Left ventricle myocardium superior (tissue), 1 donor: Measurements from ENCODE around the gene CENPI. TPM values are rescaled to one million over a fixed set of nuclear protein-coding genes. Genes with fewer than 3 reads are reported as not detected.
"Not testable (repeated sequence)": the region's sequence is repeated elsewhere in the genome, so short reads cannot be mapped to it uniquely, and the experiment has no call there.

Experiments used
- ATAC-seq: fragments of 200-7000 bp; cut with Tn5 transposase; one replicate; pipeline ENCODE4 v1.9.1; 2020; ENCODE audit warnings: mild to moderate bottlenecking, moderate library complexity
- DNase-seq: peaks from one replicate; pipeline ENCODE4 v3.0.0-alpha.2; 2020
- intact Hi-C: fragments of 100-400 bp; cut with micrococcal nuclease; formaldehyde crosslinking; loops from one replicate; pipeline ENCODE4 v1.11.0; 2022
- long read RNA-seq: library from polyadenylated mRNA; unstranded; transcript quantifications from one replicate; pipeline ENCODE4 v2.0.0, GENCODE V29; 2021
- total RNA-seq: library from RNA; stranded (reverse); fragmentation: NEBNext Ultra II Directional; extraction: Animal tissue kit (Norgen Biotek cat#: 25700); gene quantifications from one replicate; pipeline ENCODE4 v1.2.1, GENCODE V29; 2021
- donor health status: DM: no; HTN: yes; CAD: no; lungs with severe emphysema.

CENPI gene, protein sequence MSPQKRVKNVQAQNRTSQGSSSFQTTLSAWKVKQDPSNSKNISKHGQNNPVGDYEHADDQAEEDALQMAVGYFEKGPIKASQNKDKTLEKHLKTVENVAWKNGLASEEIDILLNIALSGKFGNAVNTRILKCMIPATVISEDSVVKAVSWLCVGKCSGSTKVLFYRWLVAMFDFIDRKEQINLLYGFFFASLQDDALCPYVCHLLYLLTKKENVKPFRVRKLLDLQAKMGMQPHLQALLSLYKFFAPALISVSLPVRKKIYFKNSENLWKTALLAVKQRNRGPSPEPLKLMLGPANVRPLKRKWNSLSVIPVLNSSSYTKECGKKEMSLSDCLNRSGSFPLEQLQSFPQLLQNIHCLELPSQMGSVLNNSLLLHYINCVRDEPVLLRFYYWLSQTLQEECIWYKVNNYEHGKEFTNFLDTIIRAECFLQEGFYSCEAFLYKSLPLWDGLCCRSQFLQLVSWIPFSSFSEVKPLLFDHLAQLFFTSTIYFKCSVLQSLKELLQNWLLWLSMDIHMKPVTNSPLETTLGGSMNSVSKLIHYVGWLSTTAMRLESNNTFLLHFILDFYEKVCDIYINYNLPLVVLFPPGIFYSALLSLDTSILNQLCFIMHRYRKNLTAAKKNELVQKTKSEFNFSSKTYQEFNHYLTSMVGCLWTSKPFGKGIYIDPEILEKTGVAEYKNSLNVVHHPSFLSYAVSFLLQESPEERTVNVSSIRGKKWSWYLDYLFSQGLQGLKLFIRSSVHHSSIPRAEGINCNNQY
- total RNA-seq = 0.27 TPM
- long read RNA-seq = 0 reads

DNA sequence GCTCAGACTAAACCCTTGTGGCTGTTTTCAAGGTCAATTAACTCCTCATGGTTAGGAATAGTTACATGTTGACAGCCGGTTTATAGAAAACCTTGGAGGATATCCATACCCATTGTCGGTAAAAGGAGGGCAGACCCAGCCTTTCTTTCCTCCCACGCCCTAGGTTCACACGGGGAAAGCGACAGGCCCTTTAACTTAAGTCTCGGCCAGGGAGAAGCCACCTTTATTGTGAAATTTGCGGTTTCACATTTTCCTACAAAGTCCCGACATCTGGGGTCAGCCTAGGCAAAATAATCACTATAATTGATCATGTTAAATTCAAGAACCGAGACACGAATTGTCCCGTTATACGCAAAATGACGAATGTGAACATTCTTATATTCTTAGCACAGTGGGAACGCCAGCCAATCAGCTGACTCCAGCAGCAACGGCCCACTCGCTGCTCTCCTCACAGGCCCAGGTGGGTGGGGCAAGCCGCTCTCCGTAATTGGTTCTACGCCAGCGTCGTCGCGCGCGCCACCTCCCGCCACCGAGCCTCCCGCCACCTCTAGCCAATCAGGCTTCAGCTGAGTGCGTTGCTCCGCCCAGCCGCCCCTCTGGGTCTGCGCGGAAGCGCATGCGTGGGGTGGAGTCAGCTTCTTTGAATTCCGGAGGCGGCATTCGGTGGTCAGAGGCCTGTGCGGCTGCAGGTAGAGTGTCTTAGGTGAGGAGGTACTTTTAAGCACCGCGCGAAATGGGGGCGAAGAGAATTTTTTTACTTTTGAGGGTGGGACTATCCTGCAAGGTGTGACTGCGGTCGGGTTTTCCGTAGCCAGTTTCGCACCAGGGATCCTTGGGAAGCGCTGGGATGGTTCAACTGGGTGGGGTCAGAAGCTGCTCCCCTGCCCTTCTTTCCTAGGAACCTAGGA is at the start of gene CENPI:
CENPI (plus strand) TSS at position 659 of the 908 bp plus-strand sequence. CDS start 2,867 bp downstream, outside the sequence.
- ATAC-seq = peak; percentile 100
- intact Hi-C loops = no loop called here
- peak; percentile 94 for DNase-seq

DNA sequence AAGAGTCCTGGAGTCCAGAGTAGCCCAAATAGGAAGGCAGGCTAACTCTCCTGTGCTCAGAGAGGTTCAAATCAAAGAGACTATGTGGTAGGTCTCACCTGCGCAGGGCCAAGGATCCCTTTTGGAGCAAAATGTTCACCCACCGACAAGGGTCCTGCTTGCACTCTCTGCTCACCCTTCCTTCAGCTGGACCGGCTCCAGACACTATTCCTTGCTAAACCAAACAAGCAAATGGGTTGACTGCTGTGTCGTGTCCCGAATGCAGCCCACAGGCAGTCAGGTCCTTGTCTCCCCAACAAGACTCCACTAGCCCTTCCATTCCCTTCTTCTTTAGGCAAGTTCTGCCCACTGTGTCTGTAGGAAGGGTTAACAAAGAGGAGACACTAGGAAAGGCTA is 46.9 kb upstream of the CENPI start:
- intact Hi-C loops = no loop called here
- no peak for DNase-seq
- ATAC-seq = no peak

DNA sequence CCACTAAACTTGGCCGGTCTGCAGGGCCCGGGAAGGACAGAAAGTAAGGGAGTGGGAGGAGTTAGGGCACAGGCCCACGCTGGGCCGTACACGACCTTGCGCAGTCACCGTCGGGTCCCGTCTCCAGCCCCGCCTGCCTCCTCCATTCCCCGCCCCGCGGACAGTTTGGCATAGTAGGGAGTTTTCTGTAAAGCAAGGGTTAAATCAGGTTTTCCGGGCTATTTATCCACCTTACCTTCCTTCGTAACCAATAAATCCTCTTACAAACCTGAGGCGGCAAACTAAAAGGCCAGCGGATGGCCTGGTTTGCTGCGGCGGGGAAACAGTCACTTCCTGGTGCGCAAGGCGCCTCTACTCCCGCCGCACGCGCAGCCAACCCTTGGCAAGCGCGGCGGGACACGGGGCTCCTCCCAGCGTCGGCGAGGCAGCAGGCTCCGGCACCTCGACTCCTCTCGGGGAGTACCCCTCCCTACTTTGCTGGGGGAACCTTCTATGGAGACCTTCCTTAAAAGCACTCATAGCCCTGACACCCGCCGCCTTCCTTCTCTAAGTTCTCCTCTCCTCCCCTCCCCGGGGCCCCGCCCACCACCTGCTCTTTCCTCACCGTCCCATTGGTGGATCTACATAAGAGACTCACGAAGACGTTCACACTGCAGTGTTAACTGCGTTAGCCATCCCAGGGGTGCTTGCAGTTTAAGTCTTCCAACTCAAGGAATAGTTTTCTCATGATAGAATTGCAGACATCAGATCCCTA is 46.3 kb upstream of the CENPI start, which contains the start of gene TRMT2B:
TRMT2B (minus strand) TSS at position 563 of the 754 bp plus-strand sequence. CDS start 9,822 bp downstream, outside the sequence.
- intact Hi-C loops = no loop called here
- ATAC-seq (peak; percentile 99), DNase-seq (peak; percentile 84)

DNA sequence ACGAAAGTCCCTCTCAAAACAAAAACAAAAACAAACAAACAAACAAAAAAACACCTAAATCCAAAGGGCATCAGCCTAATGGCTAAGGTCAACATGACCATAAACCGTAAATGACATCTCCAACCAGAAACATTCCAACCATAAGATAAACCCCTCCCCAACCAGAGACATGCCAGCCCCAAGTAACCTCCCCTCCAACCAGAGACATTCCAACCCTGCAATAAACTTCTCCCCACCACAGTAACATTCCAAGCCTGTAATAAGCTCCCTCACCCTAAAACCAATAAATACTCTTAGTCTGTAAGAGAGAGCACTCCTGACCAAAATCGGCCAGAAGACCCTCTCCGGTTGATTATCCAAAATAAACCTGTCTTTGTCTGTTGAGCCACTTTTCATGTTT is 41.5 kb upstream of the CENPI start:
- intact Hi-C loops, DNase-seq, ATAC-seq: not testable (repeated sequence)

DNA sequence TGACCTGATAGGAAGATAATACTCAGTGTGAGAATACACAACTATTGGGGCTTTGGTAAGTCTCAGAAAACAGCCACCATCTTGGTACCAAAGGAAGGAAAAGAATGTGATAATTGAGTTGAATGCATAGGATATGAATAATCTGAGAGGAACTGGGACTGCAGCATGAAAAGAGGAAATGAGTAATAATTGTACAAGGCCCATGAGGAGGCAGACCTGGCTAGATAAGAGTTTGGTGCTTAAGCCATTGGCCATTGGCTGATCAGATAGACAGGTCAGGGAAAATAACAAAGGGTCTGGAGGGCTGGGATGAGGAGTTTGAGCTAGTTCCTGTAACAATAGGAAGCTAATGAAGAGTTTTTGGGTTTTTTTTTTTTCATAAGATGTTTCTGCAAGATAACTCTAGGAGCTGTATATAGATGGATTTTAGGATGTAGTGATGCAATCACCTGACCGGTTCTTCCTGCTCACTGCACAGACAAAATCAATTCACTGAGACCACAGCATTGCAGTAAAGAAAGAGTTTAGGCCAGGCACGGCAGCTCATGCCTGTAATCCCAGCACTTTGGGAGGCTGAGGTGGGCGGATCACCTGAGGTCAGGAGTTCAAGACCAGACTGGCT is 40.8 kb upstream of the CENPI start:
- intact Hi-C loops = no loop called here
- DNase-seq (no peak), ATAC-seq (no peak)

DNA sequence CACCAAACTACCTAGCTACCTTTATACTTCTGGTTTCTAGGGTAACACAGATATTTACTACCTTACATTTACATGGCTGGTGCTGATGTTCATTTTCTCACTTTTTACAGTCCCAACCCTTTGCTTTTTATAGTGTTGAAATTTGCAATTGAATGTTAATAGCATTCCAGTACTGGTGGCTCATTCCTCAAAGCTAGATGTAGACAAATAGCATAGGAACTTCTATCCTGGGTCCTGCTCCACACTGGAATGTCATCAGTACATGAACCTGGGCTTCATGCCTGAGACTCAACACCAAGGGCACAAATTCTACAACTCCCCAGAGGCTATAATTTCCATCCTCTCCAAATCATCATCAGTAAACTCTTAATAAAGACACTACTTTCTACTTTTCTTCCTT is 35.8 kb upstream of the CENPI start:
- intact Hi-C loops = no loop called here
- DNase-seq (no peak), ATAC-seq (no peak)

DNA sequence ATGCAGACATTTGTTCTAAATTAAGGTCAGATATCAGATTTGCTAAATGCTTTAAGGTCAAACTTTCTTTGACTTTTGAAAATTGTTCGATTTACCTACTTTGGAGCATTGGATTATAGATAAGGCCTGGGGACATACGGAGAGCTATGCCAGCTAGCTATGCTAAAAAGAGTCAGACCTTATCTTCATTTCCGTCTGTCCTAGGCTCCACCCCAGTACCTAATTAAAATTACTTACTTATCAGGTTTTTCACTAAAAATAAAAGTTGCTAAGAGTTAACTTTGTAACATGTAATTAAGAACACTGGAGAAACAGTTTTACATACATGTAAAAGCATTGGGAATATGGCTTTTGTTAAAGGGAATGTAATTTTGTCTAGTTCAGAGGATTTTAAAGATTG is 26.4 kb upstream of the CENPI start:
- DNase-seq = no peak
- ATAC-seq = no peak
- intact Hi-C loops = no loop called here

DNA sequence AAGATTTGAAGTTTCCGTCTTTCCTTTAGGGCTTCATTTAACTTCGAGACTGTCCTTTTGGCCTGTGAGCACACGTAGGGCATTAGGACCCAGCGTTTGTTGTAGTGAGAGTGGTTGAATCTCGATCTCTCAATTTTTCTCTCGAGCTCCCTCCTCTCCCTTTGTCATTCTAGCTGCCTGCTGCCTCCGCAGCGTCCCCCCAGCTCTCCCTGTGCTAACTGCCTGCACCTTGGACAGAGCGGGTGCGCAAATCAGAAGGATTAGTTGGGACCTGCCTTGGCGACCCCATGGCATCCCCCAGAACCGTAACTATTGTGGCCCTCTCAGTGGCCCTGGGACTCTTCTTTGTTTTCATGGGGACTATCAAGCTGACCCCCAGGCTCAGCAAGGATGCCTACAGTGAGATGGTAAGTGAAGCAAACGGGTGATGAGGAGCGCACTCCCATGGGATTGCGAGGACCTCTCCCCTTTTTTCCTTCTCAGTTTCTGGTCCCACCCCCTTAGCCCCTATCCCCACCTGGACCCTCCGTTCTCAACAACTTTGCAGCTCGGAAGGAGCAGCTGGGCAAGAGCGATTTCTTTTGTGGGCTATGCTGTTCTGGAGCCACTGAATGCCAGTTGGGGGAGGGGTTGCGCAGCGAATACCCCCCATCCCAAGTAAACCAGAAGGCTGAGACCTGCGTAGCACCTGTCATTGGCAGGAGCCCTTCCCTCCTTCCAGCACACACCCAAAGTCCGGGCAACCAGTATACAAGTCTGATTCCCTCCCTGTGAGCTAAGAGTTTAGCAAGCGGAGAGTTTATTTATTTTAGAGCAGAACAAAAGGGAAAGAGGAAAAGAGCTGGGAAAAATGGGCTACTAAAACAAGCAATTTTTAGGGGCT is 19.0 kb upstream of the CENPI start, which contains the start of gene TMEM35A:
TMEM35A (plus strand) TSS at position 164 of the 883 bp plus-strand sequence; CDS start at position 288, 124 bp downstream.
- intact Hi-C loops = no loop called here
- ATAC-seq = peak; percentile 28
- no peak for DNase-seq

DNA sequence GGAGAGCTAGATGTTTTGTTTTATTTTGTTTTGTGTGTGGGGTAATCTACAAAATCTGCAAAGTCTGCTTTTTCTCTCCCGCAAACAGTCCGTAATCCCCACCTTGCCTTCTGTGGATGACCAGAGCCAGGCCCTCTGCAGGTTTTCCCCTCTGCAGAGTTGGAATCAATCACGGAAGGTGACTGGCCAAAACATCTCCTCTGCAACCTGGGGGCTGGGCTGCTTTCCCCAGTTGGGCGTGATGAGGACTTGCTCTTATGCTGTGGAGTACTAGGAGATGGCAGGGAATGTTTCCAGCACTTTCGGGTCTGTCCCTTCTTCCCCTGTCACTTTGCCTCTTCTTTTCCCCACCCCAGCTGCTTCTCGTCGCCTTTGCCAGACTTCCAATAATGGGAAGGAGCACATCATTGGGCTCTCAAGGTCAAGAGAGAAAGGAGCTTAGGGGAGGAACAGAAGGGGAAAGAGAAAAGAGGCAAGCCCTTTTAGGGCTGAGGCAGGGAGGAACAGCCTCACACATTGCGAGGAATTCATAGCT is 18.2 kb upstream of the CENPI start:
- ATAC-seq = no peak
- DNase-seq = no peak
- intact Hi-C loops = no loop called here

DNA sequence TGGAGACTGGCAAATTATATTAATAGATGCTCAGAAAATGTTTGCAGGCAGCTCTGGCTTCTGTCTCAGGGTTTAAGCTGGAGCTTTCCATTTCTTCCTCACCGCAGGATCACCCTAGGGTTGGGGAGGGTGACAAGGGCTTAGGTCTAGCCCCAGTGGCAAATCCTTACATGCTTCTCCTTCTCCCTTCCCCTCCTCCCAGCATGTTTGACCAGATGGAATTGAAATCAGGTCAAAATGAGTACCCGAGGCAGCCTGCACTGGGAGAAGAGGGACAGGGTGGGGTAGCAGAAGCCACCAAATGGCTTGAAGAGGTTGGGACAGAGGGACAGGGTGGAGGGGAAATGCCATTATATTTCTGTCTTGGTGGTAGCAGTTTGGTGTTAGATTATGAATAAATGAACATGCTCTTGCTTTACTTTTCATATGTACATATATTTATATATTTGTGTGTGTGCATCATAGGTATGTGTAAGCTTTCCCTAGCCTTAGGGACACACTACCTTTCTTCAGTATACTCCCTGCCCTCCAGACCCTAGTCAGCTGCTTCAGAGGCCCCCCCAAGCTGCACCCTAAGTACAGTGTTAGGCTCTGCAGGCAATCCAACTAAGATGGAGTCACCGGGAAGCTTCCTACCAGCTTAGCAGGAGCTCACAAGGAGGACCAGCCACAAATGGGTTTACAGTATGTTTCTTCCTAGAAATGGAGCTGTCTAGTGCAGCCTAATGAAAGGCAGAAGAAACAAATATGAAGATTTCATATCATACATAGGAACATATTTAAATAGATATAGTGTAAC is 17.5 kb upstream of the CENPI start:
- DNase-seq (no peak), ATAC-seq (no peak)
- intact Hi-C loops = no loop called here

DNA sequence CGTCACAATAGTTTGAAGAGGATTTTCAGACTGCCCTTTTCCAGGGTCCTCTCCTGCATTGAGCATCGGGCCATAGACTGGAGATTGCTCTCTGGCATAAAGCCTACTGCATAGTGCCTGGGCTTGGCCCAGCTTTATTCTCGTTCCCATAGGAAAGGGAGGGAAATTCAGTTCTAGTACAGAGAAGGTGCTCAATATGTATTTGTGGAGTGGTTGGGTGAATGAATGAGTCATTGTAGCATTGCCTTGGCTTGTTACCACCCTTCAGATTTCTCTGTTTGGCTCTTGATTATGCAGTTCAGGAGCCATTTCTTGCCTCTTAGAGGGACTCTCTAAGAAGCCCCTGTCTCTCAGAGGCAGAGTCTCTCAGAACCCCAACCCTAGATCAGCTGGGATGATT is 16.8 kb upstream of the CENPI start:
- ATAC-seq (no peak), DNase-seq (no peak)
- intact Hi-C loops = no loop called here

DNA sequence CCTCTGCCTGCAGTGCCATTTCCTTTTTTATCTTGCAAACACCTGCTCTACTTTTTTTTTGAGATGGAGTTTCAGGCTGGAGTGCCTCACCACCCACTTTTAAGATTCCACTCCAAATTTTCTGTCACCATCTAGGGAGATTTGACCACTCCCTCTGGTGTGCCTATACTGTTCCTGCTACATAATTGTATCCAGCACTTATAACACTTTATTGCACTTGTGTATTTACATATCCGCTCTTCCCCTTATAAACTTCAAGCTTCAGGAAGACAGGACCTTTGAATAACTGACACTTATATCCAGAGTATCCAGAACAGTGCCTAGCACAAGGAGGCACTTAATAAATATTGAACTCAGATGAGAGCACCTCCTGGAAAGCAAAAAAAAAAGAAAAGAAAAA is 6.2 kb upstream of the CENPI start:
- intact Hi-C loops = no loop called here
- DNase-seq (no peak), ATAC-seq (no peak)

DNA sequence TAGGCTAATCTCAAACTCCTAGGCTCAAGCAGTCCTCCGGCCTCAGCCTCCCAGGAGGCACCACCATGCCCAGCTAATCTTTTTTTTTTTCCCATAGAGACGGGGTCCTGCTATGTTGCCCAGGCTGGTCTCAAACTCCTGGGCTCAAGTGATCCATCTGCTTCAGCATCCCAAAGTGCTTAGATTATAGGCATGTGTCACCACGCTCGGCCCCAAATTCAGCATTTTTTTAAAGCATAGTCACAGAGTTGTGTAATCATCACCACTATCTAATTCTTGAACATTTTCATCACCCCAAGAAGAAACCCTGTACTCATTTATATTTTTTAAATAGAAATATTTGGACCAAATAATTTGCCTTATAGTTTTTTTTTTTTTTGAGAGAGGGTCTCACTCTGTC is 10.3 kb downstream of the CENPI start:
- DNase-seq (no peak), ATAC-seq (no peak)
- intact Hi-C loops = no loop called here

DNA sequence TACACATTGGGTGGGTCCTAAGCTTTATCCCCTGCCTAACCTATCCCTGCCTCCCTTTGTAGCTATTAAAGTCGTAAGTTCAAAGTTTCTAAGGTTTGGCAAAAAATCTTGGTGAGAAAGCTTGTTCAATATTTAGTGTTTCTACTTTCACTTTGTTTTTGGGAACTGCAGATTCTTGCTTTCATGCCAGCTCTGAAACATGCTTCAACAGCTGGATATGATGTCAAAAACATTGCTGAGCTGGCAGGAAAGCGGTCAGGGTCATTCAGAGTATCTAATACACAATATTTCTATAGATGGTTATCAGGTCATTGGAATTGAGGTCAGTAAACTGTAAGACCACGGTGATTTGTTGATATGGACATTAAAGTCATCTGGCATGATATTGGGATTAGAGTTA is 19.7 kb downstream of the CENPI start:
- no peak for ATAC-seq
- DNase-seq = no peak
- intact Hi-C loops = no loop called here

DNA sequence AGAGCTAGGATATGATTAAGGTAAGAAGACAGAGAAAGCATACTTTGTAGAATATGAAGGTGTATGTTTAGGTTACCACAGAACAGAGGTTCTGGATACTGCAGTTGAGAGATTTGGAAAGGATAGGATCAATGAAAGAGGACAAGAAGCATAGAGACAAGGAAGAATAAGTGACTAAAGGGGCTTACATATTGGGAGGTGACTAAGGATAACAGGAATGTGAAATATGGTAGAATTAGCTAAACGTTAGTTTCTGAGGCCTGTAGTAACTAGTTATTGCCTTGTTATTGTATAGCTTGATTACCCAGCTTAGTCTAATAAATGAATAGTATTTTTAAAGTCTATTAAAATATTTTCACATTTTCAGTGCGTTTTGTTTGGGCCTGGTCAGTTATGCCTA is 38.2 kb downstream of the CENPI start:
- no peak for ATAC-seq
- DNase-seq = no peak
- intact Hi-C loops = no loop called here
